ENCODE measurements around the gene APOC1.

DNA sequence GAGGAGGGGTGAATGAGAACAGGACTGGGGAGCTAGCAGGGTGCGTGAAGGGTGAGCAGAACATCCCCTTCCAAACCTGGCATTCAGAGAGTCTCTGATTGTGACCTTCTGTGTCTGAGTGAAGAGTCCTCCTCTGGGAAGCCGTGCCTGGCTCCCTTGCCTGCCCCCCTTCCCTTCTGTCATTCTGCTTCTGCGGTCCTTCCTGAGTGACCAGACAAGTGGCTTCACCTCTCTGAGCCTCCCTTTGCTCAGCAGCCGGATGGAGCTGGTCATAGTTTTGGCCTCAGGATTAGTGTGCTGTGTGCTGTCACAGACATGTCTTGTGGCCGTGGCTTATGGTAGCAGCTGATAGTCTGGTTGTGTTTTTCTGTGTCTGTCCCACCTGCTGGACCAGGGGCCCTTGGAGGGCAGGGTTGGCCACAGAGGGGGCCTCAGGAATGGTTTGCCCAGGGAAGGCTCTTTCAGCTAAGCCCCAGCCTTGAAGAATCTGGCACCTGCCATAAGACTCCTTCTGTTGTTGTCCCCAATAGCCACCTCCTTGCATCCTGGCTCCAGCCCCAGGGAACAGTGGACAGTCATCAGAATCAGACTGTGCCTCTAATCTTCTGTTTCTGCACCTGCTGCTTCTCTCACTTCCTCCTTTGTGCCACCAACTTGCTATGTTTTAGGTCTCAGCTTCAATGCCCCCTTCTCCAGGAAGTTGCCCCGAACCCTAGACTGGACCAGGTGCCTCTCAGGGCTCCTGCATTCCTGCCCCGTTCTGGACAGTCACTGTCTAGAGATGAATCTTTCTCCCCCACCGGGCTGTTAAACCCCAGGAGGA, 46.7 kb downstream of the APOC1 start:
- TF ChIP-seq, protein P1, sequence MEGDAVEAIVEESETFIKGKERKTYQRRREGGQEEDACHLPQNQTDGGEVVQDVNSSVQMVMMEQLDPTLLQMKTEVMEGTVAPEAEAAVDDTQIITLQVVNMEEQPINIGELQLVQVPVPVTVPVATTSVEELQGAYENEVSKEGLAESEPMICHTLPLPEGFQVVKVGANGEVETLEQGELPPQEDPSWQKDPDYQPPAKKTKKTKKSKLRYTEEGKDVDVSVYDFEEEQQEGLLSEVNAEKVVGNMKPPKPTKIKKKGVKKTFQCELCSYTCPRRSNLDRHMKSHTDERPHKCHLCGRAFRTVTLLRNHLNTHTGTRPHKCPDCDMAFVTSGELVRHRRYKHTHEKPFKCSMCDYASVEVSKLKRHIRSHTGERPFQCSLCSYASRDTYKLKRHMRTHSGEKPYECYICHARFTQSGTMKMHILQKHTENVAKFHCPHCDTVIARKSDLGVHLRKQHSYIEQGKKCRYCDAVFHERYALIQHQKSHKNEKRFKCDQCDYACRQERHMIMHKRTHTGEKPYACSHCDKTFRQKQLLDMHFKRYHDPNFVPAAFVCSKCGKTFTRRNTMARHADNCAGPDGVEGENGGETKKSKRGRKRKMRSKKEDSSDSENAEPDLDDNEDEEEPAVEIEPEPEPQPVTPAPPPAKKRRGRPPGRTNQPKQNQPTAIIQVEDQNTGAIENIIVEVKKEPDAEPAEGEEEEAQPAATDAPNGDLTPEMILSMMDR (IDR thresholded peaks at IDR 0.05): no peak
- no peak for TF ChIP-seq POLR2A (IDR thresholded peaks at IDR 0.05)

Measured in body of pancreas (tissue), 4 donors.